Measurements from ENCODE around the gene PXDN.
"Not testable (repeated sequence)": the region's sequence is repeated elsewhere in the genome, so short reads cannot be mapped to it uniquely, and the experiment has no call there.

The PXDN gene

DNA sequence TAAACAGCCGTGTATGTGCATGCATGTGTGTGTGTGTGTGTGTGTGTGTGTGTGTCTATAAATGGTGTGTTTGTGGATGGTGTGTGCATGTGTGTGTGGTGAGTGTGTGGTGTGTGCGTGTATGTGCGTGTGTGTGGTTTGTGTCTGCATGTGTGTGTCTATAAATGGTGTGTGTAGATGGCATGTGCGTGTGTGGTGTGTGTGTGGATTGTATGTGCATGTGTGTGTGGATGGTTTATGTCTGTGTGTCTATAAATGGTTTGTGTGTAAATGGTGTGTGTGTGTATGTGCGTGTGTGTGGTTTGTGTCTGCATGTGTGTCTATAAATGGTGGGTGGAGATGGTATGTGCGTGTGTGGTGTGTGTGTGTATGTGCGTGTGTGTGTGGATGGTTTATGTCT lies 65.2 kb downstream of the PXDN start:
- not testable (repeated sequence) for DNase-seq

DNA sequence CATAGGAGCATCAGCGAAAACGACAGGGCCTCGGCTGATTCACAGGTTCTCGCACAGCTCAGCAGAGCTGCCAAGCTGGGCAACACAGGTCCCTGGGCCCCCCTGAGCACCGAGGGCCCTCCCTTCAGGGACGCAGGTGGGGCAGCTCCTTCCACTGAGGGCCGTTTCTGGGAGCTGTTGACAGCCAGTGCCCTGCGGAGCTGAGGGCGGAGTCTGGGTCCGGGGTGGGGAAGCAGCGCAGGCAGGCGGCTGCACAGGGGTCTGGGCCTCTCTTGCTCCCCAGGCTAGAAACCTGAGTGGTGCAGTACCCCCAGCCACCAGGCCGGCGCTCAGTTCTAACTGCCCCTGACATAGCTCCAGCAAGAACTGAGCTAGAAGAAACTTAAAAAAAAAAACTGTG lies 65.7 kb downstream of the PXDN start:
- no peak for DNase-seq

DNA sequence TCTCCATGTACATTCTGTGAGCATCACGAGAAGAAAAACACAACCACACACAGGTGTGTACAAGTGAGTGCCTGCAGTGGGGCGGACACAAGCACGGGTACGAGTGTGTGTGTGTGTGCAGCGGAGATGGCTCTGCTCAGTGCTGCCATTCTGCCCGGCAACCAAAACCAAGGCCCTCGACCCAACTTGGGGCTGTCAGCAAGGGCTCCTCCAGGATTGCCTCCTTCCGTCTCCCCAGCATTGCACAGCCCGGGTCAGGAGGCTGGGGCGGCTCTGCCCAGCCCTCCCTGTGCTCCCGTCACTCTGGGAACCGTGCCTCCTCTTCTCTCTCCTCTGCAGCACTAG lies 66.5 kb downstream of the PXDN start:
- no peak for DNase-seq

DNA sequence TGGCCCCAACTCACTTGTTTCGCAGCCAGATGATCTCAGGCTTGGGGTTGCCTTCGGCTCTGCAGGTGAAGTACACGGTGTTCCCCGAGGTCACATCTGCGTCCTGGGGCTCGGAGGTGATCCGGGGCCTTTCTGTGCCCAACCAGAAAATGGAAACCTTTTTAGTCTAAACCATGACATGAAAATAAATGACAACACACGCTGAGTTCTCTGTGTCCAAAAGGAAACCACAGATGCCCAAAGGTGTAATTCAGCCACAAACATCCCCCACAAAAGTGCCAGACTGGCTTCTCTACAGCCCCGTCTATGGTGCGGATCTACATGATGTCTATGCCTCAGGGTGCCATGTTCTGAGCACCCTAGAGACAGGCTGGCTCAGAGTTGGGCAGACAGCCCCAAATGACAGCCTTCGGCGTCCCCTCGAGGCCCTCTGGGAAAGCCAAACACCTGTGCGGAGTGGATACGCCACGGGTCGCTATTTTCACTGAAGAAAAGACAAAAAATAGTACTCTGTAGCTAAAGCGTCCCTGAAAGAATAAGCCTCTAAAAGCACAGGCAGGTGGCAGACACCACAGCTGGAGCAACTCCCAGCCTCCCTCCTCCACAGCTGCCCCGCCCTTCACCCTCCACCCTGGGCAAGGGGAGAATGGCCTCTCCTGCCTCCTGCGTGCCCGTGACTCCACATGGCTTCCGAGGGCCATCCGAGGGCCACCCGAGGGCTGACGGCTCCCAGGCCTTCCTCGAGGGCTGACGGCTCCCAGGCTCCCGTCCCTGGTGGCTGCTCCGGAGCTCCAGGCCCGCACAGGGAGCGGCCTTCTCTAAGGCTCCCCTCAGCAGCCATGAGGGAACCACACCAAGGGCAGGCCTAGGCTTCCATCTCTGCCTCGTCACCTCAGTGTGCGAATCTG lies 67.1 kb downstream of the PXDN start:
- no peak for DNase-seq

DNA sequence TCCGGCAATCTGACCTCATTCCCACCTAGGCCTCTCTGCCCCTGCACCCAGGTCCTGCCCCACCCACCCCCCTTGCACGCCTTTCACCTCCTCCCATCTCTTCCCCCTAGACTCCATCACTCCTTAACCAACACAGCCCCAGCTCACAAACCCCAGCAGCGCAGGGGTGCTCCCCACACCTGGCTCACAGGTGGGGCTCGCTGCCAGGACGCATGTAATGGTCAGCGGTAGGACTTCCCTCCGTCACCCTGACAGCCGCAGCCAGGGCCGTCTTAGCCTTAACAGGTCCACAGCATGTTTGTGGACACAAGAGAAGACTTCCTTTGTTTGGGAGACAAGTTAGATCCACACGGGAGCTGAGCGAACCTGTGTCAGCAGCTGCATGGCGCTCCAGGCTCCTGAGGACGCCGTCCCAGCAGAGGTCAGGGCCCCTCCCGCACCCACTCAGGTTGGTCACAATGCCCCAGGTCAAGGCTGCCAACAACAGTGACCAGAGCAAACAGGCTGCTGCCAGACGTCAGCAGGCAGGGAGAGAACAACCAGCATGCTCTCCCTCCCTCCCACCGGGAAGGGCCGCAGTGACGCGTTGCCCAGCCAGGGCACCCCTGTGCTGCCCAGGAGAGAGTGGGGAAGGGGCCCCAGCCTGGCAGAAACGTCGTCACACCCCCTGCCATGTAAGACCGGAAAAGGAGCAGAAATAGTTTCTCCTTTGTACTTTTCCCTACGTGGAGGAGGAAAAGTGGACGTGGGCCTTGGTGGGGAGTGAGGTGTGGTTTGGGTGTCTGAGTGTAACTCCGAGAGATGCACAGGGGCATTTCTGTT lies 68.0 kb downstream of the PXDN start:
- no peak for DNase-seq

DNA sequence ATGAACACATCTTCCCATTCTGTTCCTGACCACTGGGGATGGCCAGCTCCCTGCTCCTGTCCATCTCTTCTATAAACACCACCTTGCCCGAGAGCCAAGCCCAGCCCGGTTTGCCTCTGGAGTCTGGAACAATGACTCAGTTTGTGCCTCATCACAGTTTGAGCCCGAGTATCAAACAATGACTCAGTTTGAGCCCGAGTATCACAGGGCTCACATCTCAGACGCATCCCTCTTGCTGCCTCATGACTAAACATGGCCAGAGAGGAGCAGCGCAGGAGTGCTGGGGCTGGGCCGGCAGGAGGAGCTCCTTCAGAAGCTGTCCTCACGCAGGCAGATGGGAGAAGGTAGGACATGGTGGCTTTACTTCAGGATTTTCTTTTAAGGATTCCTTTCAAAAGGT lies 68.7 kb downstream of the PXDN start:
- peak; percentile 55 for DNase-seq

DNA sequence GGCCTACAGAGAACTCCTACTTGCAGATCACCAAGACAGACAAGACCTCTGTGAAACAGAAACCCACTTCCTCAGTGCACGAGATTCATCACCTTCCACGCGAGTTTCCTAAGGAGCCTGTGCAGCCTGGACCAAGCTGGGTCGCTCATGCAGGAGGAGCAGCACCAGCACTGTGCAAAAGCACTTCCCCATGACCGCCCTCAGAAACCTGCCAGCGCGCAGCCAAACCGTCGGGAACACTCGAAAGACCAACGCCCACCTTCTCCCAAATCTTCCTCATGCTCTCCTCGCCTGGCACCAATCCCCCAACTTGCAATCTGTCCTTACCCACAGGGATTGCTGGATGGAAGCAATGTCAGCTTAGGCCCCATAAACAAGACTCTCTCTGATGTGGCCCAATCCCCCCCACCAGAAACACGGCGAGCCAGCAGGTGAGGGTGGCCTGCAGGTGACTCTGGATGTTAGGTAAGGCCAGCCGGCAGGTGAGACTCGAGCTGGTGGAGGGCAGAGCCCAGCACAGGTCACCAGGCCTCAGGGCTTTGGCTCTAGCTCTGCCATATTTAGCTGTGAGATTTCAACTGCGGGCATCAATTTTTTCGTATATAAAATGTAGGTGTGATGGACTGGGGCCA lies 69.4 kb downstream of the PXDN start:
- DNase-seq = no peak

DNA sequence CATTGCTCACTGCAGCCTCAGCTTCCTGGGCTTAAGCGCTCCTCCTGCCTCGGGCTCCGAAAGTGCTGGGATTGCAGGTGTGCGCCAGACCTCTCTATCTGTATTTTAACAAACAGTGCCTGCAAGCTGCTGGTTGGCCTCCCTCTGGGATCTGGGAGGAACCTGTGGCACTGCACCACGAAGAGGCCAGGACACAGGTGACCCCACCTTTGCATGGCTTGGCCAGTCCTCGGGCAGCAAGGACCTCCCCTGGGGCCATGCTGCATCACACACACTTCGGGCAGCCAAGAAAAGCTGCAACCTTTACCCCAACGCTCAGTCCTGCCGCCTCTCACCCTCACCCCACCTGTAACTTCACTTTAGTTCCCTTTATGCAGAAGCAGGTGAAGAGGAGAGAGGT lies 70.0 kb downstream of the PXDN start:
- DNase-seq = no peak

DNA sequence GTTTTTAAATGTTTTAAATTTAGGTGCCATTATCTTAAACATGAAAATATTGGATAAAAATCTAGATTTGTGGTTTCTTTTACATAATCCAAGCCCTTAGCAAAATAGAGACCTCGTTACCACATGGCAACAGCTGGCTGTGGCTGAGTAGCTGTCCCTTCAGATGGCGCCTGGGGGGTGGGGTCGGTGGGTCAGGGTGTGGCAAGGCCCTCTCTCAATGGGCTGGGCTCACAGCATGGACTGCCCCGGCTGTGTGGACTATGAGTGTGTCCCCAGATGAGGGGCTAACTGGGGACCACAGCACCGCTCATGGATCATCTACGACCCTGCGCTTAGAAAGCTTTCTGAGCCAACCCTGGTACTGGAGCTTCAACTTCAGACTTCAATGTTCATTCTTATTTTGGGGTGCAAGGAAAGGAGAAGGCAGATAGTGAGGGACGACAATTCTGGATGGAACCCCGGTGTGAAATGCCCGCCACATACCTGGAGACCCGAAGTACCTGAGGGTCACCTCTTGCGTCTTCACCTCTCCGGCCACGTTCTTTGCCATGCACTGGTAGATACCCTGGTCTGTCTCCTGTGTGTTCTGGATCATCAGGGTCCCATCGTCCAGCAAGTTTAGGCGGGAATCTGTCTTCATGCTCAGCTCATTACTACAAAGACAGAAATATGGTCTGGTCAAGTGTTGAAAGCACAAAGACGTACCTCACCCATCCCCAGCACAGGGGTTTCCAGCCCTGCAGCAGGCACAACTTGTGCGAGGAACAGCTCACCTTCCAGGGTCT lies 71.0 kb downstream of the PXDN start:
- no peak for DNase-seq

DNA sequence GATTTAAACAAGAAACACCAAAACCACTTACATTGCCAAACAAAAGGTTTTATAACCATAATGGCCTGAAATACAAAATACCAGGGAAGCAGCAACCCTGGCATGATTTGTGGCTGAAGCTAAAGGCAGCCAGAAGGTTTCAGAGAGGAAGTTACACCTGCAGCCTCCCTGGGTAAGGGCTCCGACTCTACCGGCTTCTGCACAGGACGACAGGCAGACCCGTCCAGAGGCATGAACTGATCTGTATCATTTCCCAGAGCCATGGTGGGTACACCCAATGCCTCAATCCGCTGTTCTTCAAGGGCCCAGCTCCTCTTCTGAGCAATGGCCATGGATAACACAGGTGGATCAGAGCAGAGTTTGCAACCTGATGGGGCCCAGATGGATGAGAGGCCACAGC lies 71.6 kb downstream of the PXDN start:
- DNase-seq = no peak

DNA sequence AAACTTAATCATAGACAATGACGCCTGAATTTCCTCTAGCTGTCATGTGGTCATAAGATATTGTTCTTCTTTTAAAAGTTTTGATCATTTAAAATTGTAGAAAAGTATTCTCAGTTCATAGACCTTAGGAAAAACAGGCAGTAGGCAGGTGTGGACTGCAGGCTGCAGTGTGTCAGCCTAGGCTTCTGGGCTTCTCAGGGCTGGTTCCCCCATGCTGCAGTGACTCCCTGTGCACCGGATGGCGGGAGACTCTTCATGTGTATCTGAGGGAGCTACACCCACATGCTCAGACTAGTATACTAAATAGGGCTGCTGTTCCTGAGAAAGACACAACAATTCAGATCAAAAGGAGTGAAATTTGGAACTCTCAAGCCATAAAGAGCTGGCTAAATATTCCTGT lies 72.4 kb downstream of the PXDN start:
- DNase-seq = no peak

DNA sequence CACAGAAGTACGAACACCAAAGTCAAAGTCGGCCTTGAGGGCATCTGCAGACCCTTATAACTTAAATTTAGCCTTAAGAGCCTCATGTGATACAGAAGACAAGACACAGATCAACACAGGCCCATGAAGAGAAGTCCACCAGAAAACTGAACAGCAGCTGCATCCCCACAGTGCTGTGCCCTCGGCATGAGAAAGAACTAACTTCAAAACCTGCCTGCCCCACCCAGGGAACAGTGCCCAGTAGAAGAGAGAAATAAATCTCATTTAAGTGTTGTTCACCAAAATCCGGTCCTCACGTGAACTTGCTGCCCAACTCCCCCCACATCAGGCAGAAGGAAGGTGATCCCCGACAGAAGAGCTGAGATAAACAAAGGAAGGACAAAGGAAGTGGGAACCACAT lies 73.7 kb downstream of the PXDN start:
- DNase-seq = no peak

DNA sequence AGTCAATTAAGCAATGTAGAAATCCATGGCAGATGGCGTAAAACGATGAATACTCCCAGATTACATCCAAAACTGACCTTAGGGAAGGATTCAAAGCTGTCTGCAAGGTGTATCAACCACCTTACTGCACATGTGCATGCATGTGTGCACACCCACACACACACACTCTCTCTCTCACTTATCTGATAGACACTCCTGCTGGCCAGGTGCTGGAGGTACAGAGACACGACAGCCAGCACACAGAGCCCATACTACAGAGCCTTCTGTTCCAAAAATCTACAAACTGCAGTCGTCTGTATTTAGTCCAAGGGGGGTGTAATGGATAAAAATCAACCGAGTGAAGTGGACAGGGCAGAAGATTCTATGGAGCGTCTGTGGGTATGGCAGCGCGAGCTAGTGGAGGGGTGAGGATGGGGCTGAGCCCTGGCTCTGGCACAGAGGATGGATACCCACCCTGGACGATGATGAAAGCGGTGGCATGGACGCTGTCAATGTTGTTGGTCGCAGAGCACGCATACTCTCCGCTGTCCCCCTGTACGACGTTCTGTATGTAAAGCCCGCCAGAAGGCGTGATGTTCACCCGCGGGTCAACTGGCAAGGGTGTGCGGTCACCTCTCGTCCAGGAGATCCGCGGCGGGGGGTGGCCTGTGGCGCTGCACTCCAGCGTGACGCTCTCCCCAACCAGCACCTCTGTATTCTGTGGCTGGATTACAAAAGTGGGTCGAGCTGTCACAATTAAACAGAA lies 78.4 kb downstream of the PXDN start:
- DNase-seq = no peak

DNA sequence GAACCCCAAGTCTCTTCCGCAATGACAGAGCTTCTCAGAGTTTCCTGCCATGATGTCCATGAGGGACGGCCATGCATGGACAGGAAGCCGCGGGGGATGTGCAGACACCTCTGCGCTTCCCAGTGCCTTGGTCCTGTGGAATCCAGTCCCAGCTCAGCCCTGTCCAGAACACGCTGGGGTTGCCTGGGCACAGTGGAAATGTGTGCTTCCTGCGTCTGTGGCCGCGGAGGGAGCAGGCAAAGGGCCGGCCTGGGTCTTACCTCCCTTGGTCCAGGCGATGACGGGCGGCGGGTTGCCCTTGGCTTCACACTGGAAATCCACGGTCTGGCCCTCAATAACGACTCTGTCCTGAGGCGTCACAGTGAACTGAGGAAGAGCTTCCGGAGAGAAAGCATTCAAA lies 79.6 kb downstream of the PXDN start:
- DNase-seq = no peak

DNA sequence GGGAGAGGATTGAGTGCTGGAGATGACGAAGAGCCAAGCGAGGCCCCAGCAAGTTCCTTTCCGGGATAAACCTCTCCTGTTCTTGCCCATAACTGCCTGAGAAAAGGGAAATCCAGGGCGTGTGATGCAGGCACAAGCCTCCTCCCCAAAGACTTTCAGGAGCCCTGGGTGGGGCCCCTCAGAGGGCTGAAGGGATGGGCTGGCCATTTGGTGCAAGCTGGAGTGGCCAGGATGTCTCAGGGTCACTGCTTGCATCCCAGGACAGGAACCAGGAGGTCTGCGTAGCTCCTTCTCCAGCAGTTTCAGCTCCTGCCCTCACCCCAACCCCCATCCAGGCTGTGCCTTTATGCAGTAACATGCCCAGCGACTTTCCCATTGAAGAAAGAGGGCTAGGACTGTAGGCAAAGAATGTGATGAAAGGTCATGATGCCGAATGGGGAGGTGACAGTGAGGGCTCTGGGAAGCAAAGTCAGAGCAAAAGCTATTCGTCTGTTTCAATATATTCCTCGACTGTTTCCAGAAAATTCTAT lies 80.2 kb downstream of the PXDN start:
- DNase-seq = no peak

DNA sequence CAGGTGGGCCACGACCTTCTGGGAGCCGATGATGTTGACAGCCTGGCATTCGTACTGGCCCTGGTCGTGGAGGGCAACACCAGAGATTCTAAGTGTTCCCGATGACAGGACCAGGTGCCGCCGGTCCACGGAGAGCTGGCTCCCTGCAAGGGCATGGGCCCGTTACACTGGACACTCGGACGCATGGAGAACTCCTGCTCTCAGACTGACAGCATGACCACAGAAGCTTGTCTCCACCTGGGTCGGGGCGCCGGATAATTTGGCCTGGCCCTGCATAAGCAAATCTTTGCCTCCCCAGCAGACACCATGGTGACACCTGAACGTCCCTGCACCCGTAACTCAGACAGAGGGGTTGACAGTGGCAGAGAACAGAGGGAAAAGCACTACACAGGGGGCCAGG lies 80.7 kb downstream of the PXDN start:
- no peak for DNase-seq

DNA sequence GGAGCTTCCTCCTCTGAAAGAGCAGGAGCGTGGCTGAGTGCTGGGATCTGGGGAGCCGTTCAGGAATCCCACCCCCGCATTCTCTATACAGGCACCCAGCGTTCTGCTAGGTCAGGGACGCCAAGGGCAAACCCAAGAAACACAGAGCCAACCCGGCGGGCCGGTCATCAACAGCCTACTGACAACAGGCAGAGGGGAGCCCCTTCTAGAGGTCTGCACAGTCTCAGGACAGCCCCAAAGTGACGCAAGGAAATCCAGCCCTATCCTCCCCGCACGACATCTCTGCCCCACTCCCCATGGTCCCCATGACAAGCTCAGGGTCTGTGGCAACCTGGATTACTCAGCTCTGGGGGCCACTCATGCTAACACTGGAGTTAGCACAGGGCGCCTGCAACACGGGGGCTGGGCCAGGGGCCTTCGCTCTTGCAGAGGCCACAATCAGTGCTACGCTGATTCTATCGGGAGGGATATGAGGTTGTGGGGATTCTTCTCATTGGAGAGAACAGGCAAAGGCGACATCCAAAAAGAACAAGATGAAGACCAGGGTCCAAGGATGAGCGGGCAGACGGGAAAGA lies 81.6 kb downstream of the PXDN start:
- DNase-seq = no peak

DNA sequence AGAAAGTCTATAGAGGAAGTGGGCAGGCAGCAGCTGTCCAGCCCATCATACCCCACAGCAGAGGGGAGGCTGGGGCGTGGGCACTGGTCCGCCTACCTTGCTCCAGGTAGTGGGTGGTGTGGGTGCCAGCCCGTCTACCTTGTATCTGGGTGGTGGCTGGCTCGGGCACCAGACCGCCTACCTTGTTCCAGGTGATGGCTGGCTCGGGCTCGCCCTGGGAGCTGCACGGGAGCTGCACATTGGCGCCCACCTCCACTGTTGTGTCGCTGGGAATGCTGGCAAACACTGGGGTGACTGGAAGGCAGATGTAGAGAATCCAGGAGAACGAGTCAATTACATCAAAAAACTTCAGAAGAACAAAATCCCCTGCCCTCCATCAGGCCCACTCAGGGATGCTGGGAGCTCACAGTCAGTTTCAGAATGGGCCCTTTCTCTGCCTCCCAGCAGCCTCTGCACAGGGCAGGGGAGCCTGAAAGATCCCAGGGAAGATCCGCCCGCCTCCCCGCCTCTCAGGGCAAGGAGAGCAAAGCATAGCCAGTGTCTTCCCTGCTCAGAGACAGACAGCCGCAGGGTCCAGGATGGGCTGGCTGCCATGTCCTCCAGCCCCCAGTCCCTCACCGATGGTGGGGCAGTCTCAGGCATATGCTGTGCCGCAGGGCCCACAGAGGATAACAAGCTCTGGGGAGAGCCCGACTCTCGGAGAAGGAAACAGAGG lies 82.3 kb downstream of the PXDN start:
- DNase-seq = no peak

DNA sequence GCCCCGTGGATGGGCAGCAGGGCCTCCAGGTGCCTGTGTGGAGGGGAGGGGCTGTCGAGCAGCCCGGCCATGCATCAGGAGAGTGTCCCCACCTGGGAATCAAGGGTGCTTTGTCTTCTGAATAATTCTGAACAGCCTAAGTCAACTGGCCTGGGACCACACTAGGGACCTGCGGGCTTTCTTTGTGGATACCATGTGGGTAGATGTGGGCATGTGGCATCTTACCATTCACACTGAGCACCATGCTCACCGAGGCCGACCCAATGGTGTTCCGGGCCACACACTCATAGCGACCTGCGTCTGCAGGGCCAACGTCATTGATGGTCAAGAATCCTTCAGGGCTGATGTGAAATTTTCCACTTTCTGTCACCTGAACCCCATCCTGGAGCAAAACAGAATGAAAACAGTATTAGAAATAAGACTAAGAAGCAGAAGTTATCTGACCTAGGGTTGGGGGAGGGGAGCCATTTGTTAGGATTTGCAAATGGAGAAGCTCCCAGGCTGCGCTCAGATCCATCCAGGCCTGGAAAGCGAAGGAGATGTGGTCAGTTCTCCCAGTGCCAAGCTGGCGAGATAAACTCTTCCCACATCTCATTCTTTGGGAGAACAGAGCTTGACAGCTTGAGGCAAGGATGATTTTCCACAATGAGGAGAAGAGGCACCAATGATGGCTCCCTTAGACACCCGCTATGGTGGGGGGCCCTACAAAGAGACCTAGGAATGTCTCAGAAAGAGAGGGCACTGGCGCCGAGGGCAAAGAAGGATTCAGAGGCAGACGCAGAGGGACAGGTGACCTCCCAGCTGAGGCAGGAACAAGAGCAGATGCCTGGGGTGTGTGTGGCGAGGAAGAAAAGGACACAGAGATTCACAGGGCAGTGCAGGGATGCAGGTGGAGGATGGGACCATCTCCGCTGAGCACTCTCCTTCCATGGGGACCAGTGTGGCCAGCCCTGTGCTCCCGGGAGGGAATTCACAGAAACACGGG lies 83.4 kb downstream of the PXDN start:
- DNase-seq = no peak

Measured in SW 1271 (cell line).